ENCODE results near the gene ANKIB1. TPM values are rescaled to one million over a fixed set of nuclear protein-coding genes. Genes with fewer than 3 reads are reported as not detected.
A peak's percentile ranks its signal among the peaks of the same experiment; 100 is the strongest.
"Not testable (repeated sequence)": the region's sequence is repeated elsewhere in the genome, so short reads cannot be mapped to it uniquely, and the experiment has no call there.

Gene ANKIB1
- total RNA-seq, 1 donor from 2014 or later, result 25.2 TPM

DNA sequence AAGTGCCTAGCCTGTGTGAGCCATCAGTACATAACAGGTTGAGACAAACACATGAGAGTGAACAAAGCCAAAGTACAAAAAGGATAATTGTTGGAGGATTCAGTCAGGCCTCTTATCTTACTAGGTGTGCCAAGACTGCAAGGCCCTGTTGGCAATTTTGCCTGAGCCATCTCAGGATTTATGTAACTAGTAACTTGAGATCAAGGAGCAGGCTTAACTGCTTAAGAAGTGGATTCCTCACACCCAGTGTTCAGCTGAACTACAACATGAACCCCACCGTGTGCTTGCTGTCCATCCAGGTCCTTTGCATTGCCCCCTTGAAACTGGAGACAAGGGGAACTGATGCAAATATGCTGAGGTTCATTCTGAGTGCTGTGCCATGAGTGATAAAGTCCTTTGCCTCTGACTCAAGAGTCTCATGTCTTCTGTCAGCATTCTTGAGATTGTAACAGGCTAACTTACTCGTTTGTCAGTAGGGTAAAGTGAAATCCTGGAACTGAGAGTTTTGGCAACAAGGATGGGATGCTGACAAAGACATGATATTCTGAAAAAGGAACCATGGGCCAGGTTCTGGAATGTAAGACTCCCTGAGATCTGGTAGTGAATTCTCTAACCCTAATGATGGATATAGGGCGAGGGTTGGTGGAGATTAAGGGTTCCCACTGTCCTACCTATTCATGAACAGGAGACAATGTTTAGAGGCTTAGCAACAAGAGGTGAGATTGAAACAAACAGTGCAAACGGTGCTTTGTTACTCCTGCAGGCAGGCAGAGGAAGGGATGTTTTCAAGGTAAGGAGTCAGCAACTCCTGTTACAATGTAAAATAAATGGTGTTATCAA, 157.4 kb downstream of the ANKIB1 start:
- DNase-seq (ENCODE audit: low read depth in 2 of 2), result no peak

DNA sequence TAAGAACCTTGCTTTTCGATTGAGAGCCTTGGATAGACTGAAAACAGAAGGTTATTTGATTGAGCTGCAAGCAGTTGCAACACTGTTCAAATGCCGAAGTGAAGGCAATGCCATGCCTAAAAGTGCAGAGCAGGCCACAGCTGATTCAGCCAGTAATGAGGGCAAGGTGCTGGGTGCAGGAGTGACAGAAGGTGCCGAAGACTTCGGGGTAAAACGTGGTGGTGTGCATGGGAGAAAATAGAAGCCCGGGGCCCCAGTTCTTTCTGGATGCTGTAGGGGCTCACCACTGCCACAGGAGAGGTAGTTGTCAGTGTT, 157.9 kb downstream of the ANKIB1 start:
- DNase-seq (ENCODE audit: low read depth in 2 of 2), result no peak

DNA sequence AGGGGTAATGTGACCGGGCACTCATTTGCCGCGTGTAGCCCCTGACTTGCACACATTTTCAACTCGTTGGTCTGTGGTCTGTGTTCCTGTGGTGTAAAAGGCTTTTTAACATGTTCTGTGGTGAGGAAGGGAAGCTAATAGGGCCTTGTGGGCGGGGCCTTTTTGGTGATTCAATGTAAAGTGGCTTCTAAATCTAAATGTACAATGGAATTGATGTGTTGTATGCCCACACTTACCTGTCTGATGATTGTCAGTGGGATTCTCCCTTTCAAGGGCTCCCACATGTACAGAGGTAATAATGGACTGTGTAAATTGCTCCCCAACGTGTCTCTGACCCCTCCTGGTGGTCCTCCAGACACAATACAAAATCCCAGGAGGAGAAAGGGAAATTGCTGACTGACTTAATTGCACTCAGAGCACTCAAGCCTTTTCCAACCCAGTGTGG, 158.4 kb downstream of the ANKIB1 start:
- DNase-seq (ENCODE audit: low read depth in 2 of 2), result peak in 1 of 2 donors; percentile 11

DNA sequence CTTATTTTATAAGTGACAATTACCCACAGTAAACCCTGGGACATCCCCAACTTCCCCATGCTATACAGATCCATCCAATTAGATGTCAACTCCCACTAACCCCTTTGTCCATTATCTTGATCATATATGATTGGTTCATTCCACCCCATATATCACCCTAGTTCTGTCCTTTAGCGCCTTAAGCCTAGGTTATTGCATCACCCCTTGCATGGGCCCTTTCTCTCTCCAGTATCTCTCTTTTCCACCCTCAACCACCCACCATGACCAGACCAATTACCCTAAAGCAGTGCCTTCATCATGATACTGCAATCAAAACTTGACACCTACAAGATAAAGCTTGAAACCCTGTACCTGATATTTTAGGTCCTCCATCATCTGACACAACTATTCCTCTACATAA, 163.6 kb downstream of the ANKIB1 start:
- DNase-seq (ENCODE audit: low read depth in 2 of 2), result no peak

DNA sequence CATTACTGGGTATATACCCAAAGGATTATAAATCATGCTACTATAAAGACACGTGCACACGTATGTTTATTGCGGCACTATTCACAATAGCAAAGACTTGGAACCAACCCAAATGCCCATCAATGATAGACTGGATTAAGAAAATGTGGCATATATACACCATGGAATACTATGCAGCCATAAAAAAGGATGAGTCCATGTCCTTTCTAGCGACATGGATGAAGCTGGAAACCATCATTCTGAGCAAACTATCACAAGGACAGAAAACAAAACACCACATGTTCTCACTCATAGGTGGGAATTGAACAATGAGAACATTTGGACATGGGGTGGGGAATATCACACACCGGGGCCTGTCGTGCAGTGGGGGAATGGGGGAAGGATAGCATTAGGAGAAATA, 164.4 kb downstream of the ANKIB1 start:
- DNase-seq (ENCODE audit: low read depth in 2 of 2), result not testable (repeated sequence)

DNA sequence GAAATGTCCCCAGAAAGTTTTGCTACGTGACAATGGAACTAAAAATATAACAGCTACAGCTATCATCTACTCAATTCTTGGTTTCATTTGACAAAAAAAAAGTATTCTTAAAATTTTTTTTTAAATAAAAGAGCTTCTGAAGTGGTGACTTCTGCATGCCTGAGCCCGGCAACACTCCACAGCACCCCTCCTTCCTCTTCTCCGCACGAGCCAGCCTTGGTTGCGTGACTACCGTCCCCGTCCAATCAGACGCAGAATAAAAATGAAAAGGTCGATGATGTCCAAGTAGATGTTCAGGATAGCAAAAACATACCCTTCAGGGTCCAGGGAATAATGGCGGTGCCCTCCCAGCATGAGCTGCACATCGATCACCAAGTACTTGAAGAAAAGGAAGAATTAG, 167.0 kb downstream of the ANKIB1 start:
- no peak for DNase-seq (ENCODE audit: low read depth in 2 of 2)

DNA sequence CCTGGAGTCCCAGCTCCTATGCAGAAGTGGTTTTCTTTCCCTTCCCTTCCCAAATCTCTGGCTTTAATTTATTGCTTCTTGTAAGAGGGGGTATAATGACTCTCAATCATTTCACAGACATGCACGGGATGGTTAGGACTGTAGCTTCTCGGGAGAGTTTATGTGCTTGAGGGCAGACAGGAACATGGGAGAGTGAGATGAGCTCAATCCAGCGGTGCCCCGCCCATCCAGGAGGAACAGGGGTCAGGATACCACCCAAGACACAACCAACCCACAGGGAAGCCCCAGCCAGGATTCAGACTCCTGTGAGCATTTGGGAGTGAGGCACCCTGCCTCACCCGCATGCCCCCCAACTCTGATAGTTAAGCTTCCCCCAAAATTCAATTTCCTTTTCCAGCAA, 167.8 kb downstream of the ANKIB1 start:
- no peak for DNase-seq (ENCODE audit: low read depth in 2 of 2)

DNA sequence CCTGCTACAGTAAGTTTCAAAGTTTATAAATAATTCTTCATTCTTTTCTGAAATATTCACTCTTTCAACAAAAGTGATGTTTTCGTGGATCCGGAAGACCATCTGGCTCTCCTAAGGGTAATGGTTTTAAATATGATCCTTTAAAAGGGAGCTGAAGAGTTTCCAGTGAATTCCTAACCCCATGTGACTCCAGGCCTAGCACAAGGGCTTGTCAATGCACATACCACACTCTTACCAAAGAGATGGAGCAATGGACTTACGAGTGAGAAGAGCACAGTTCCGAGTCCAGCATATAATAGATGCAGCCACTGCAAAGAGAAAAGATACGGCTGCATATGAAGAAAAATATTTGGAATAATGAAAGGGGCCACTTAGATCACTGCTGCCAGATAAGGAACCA, 169.5 kb downstream of the ANKIB1 start:
- DNase-seq (ENCODE audit: low read depth in 2 of 2), result no peak

DNA sequence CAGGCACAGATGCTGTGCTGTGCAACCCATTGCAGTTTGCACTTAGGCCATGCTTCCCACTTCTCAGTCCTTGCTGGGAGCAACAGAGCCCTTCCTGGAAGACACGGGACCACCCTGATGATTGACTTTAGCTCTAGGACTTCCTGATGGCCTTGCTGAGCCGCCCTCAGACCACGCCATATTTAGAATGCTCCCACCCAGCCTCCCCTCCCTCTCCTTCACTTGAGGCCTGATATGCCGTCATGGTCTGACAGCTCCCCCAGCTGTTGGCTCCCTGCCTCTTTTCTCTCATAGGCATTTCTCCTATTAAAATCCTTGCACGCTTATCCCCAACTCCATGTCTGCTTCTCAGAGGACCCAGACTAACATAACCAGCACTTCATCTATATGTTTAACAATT, 172.1 kb downstream of the ANKIB1 start:
- no peak for DNase-seq (ENCODE audit: low read depth in 2 of 2)

DNA sequence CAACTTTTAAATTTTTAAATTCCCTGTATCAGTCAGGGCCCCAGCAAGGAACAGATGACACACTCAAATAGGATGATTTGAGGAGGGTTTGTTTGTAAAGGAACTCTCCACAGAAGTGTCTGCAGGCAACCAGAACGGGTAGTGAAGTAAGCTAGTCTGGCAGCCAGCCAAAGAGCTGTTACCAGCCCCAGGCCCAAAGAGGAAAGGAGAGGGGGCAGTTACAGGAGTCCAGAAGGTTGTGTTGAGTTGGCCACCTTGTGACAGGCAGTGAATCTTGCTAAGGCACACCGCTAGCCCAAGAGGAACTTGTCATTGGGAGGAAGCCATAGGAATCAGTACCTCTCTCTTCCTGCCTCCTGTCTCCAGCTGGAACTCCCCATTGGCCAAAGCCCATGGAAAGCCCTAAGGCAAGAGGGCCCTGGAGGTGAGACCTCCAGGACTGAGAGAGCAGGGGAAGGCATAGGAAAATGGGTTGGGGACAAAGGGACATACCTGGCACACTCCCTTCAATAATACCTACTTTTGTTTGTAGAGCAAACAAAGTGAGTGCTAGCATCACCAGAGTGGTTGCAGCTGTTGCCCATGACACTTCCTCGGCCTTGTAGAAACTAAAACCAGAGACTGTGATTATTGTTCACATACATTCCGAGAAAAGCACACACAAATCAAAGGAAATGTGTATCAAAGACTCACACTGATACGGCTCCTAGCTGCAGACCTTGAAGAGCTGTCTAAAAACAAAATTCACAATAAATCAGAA, 176.1 kb downstream of the ANKIB1 start:
- DNase-seq (ENCODE audit: low read depth in 2 of 2), result peak in 1 of 2 donors; percentile 11

DNA sequence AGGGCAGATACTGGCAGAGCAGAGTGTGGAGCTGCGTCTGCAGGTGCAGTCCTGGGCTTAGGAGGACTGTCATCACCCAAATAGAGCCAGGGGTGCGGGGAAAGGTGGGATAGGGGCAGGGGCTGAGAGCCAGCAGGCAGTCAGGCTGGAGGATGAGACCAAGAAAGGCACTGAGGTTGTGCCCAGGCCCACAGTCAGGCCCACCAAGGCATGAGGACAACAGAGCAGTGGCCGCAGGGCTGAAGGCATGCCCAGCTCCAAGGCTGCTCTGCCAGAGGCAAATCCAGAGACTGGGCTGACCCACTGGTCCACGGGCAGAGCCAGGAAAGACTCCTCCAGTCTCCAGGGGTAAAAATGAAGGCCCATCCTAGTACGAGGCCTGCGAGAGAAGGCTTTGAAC, 177.2 kb downstream of the ANKIB1 start:
- no peak for DNase-seq (ENCODE audit: low read depth in 2 of 2)

DNA sequence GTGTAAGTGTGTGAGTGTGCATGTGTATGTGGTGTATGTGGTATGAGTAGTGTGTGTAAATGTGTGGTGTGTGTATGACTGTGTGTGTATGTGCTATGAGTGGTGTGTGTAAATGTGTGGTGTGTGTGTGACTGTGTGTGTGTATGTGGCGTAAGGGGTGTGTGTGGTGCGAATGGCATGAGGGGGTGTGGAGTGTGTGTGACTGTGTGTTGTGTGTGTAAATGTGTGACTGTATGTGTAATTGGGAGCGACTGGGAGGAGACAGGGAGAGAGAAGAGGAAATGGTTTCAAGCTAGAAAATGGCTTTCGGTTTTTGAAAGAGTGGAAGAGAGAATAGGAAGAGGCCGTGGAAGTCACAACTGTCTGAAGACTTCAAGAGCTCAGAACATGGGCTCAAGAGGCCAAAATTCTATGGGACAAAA, 177.9 kb downstream of the ANKIB1 start:
- DNase-seq (ENCODE audit: low read depth in 2 of 2), result no peak

DNA sequence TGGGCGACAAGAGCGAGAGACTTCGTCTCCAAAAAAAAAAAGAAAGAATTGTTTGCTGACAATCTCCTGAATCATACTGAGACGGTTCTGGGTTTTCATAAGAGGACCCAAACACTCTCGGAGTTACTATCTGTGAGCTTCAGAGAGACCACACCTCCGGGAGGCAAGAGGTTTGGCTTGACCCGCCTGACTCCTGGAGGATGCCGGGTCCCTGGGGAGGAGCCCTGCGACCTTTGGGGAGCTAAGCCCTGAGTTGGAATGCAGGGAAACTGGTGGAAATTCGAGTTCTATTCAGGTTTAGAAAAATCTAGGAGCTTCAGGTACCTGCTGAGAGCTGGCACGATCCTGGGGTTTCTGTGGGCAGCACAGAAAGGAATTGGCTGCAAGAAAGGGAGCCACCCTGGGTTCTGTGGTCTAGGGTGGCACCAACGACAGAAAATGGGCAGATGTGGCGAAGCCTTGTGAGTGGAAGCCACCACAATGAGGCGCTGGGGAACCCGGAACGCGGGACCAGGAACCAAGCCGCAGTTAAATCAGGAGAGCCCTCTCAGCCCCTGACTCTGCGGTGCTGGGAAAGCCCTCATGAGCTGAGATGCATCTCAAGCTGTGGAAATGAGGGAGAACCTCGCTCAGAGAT, 179.7 kb downstream of the ANKIB1 start:
- DNase-seq (ENCODE audit: low read depth in 2 of 2), result no peak

DNA sequence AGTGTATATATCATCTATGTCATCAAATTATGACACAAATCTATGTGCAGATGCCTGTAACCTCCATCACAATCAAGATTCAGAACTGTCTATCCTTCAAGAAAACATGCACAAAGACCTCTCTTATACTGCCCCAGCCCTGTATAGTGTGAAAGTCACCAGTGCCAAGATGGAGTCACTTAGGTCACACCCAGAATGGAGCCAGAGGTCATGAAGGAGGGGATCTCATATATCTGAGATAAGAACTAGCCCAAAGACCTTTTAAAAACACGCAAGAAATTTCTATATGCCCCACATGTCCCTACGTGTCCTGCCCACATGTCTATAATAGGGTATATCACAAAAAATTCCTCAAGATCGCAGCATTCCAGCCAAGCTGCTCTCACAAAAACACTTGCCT, 181.4 kb downstream of the ANKIB1 start:
- no peak for DNase-seq (ENCODE audit: low read depth in 2 of 2)

DNA sequence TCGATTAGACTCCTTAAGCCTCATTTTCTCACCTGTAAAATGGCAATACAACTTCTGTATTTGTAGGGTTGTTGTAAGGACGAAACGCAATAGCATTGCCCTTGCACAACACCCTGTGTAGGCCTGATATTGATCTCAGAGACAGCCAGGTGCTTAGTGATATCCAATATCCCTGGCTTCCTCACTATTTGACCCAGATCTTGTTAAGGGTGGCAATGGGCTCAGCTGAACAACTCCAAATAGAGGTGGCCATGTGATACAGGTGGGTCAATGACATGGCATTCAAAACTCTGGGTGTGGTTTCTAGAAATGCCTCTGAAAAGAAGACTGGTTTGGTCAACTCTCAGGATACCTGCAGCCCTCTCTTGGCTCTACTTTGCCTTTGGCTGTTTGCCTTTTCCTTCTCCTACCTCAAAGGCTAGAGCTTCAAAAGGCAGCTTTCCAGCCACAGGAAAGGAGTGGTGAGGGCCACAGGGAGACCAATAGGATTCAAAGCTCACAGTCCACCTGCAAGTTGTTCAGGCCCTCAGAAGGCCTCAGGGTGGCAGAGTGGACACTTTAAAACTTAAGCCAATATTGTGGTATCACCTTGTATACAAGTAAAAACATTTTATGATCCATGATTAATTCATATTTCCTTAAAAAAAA, 186.6 kb downstream of the ANKIB1 start:
- no peak for DNase-seq (ENCODE audit: low read depth in 2 of 2)

DNA sequence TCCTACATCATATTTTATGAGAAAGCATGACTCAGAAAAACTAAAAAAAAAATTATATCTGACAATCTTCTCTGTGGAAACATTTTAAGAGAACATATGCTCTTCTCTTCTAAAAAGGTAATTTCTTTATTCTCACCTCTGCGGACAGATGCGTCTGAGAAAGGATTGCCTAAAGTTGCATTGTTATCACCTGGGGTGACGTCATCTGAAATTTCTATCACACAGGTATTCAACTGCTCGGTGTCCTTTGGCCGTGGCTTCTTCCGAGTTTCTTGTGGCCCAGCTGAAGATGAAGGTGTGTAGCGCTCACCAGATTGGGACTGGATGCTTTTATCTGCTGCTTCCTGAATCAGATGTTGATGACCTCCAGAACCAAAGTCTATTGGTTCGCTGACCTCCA, 187.2 kb downstream of the ANKIB1 start:
- no peak for DNase-seq (ENCODE audit: low read depth in 2 of 2)

DNA sequence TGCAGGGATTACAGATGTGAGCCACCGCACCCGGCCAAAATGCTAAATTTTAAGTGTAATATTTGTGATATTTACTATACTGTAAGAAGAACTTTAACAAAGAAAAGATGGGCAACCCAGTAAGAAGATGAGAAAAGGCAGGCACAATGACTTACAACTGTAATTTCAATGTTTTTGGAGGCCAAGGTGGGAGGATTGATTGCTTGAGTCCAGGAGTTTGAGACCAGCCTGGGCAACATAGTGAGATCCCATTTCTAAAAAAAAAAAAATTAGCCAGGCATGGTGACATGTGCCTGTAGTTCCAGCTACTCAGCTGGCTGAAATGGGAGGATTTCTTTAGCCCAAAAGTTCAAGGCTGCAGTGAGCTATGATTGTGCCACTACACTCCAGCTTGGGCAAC, 189.8 kb downstream of the ANKIB1 start:
- no peak for DNase-seq (ENCODE audit: low read depth in 2 of 2)

DNA sequence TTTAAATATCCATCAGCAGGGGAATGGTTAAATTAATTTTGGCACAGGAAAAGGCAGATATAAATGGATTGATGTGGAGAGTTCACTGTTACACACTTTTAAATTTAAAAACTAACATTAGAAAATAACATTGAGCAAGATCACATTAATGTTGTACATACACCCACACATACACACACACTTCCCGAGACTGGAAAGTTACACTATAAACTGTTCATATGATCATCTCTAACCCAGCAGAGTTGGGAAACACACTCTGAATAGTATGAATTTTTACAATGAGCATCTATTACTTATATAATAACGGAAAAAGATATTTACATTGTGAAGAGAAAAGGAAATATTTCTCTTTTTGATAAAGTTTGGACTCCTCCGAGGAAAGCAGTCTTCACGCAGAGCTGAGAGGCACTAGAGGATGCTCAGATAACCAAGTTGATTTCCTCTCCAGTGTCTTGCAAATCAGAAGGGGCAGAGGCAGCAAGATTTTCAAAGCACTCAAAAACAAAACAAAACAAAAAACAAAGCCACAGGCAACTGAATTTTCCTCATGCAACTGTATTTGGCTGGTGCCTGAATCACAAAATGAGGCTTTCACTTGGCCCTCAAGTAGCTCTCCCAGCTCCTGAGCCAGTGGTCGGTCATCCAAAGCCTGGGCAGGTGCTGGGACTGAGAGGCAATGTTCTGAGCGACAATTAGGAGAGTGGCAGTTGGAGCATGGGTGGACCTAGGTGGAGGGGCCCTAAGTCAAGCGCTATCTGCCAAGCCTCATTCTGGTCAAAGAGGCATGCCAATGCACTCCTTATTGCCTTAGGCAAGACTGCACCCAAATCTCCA, 191.1 kb downstream of the ANKIB1 start:
- no peak for DNase-seq (ENCODE audit: low read depth in 2 of 2)

DNA sequence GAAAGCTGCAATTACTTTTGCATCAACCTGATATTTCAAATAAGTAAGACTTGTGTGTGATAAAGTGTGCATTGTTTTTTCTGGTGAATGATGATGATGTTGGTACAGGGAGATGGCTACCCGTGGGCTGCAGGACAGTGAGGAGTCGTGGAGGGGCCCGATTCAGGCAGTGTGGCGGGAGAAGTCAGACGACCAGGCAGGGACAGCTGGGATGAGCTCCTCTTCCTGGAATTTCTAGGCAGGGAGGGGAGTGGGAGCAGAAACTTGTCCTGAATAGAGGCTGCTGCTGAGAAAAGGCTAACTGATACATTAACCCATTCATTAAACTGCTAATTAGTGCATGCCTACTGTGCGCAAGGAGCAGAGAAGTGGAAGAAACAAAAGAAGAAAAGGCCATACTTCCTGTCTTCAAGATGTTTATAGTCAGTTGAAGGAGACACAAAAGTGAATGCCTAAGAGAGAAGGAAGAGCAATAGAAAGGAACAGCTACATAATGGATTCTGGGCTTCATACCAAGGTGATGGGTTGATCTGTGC, 192.2 kb downstream of the ANKIB1 start:
- no peak for DNase-seq (ENCODE audit: low read depth in 2 of 2)

DNA sequence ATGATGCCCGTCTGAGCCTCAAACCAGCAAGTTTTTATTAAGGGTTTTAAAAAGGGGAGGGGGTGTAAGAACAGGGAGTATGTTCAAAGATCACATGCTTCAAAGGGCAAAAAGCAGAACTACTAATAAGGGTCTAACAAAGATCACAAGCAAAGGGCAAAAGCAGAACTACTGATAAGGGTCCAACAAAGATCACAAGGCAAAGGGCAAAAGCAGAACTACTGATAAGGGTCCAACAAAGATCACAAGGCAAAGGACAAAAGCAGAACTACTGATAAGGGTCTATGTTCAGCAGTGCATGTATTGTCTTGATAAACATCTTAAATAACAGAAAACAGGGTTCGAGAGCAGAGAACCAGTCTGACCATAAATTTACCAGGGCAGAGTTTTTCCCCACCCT, 196.9 kb downstream of the ANKIB1 start:
- not testable (repeated sequence) for DNase-seq (ENCODE audit: low read depth in 2 of 2)

DNA sequence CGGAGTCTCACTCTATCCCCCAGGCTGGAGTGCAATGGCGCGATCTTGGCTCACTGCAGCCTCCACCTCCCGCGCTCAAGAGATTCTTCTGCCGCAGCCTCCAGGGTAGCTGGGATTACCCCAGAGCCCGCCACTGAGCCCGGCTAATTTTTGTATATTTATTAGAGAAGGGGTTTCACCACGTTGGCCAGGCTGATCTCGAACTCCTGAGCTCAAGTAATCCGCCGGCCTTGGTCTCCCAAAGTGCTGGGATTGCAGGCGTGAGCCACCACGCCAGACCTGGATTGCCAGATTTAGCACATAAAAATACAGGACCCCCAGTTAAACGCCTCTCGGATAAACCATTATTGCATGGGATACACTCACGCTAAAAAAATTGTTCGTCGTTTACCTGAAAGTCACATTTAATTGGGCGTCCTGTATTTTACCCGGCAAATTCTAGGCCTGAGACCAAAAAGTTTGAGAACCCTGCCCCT, 201.1 kb downstream of the ANKIB1 start:
- no peak for DNase-seq (ENCODE audit: low read depth in 2 of 2)

Data from lung microvascular endothelial cell (primary cell).